HG02943 (cell line): ENCODE results near the gene ECM1.

Experiments used
- ATAC-seq: cut with Tn5 transposase; IDR thresholded peaks from one replicate; pipeline ENCODE4 v1.9.1; 2021; ENCODE audit warnings: mild to moderate bottlenecking, low read depth, moderate library complexity; ENCODE audit not compliant: unreplicated experiment

ECM1 gene

GRCh38 chr1:150507912-150508864, at the start of gene ECM1:
TSS of gene ECM1 (plus strand) at chr1:150508109. CDS start at chr1:150508210, 101 bp downstream.
- ATAC-seq, result no peak

GRCh38 chr1:150464422-150464826, 43.5 kb upstream of the ECM1 start:
- no peak for ATAC-seq

GRCh38 chr1:150466964-150467363, 40.9 kb upstream of the ECM1 start:
- ATAC-seq, result no peak

GRCh38 chr1:150469291-150469690, 38.6 kb upstream of the ECM1 start:
- no peak for ATAC-seq

- ATAC-seq, result no peak
Observed at GRCh38 chr1:150472601-150473200, 35.2 kb upstream of the ECM1 start.

- ATAC-seq, result no peak
Observed at GRCh38 chr1:150473659-150474058, 34.2 kb upstream of the ECM1 start.

- ATAC-seq, result no peak
Observed at GRCh38 chr1:150474869-150475268, 33.0 kb upstream of the ECM1 start.

- no peak for ATAC-seq
Observed at GRCh38 chr1:150476754-150477153, 31.2 kb upstream of the ECM1 start.

GRCh38 chr1:150477320-150477719, 30.6 kb upstream of the ECM1 start:
- no peak for ATAC-seq

- no peak for ATAC-seq
Observed at GRCh38 chr1:150477733-150478132, 30.2 kb upstream of the ECM1 start.

- no peak for ATAC-seq
Observed at GRCh38 chr1:150479370-150479769, 28.5 kb upstream of the ECM1 start.

- ATAC-seq, result no peak
Observed at GRCh38 chr1:150479927-150480352, 28.0 kb upstream of the ECM1 start.

GRCh38 chr1:150484431-150484830, 23.5 kb upstream of the ECM1 start:
- ATAC-seq, result no peak

- ATAC-seq, result no peak
Observed at GRCh38 chr1:150484861-150485260, 23.0 kb upstream of the ECM1 start.

GRCh38 chr1:150486966-150487762, 20.7 kb upstream of the ECM1 start, which contains the start of gene TARS2:
TSS of gene TARS2 (plus strand) at chr1:150487419. CDS start at chr1:150487451, 32 bp downstream.
- peak; percentile 99 for ATAC-seq

- ATAC-seq, result no peak
Observed at GRCh38 chr1:150487763-150488115, 20.2 kb upstream of the ECM1 start.

GRCh38 chr1:150493175-150493574, 14.7 kb upstream of the ECM1 start:
- no peak for ATAC-seq

- no peak for ATAC-seq
Observed at GRCh38 chr1:150498342-150498741, 9.6 kb upstream of the ECM1 start.

- no peak for ATAC-seq
Observed at GRCh38 chr1:150505431-150505830, 2.5 kb upstream of the ECM1 start.

GRCh38 chr1:150508982-150509381, 1.1 kb downstream of the ECM1 start:
- ATAC-seq, result no peak

GRCh38 chr1:150511551-150511950, 3.6 kb downstream of the ECM1 start:
- no peak for ATAC-seq
